SW480 (cell line): ENCODE data around the gene P2RX2.
A peak's percentile ranks its signal among the peaks of the same experiment; 100 is the strongest.

Experiments used
- DNase-seq: peaks from one replicate; pipeline ENCODE4 v3.0.0-alpha.2; 2016; ENCODE audit warnings: low spot score

Gene P2RX2

DNA sequence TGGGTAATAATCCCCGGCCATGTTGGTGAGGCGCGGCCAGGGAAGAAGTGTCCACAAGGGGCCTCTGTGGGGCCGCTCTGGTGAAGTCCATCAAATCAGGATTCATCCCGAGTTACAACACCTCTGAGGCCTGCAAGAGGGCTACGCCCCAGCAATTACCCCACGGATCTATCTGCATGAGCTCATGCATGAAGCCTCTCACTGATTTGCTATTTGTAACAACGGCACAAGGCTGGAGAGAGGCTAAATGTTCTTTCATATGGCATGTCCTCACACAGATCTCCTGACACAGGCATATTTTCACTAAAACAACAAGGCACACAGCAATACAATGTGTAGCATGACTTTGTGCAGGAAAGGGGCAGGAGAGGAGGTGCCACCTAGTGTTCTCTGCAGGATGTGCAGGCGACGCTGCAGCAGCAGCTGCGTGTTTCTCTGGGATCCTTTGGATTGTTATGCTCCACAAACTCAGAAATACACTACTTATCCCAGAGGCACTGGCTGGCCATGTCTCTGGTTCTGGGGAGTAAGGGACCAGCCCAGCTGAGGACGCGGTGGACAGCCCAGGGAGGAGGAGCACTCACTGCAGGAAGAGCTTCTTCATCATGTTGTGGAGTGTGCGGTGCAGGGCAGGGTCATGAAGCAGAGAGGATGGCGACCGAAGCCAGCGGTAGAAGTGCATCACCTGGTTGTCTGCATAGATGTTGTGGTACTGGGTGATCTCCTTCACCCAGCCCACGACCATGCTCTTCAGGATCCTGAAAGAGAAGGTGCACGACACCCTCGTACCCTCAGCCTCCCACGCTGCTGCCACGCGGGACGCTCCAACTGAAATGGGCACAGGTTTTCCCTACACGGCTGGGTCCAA, 20.2 kb downstream of the P2RX2 start:
- peak; percentile 34 for DNase-seq

DNA sequence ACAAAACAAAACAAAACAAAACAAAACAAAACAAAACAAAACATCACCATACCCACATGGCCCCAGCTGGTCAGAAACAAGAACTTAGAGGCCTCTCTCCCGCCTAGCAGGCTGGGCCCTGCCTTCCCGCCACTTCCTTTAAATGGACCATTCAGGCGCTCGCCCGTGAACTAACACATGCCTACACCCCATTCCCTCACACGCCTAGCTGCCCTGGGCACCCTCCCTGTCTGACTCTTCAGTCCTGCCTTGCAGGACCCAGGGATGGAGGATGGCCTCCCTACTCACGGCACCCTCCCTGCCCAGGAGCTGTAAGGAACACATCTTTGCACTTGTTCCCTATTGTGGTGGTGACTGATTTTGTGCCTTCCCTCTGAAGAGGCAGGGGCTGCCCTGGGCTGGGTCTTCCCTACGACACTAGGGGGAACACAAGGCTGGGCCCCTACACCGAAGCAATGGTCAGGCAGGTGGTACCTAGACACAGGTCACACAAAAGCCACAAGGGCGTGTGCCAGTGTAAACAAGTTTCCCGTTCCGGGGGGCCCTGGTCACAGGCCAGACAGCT, 21.5 kb downstream of the P2RX2 start:
- no peak for DNase-seq

DNA sequence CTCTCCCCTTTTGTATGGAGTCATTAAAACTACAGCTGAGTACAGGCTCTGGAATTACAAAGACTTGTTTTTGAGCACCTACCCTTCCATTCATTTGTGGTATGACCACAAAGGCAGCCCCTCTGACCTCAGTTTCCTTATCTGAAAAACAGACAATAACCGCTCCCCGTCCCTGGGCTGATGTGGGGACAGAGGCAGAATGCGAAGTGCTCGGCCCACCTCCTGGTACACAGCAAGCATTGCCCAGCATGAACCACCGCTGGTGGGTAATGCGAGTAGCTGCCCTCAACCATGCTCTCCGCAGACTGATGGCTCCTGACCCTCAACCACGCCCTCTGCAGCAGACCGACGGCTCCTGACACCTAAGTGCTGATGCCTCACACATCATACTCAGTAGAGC, 22.4 kb downstream of the P2RX2 start:
- DNase-seq = no peak

DNA sequence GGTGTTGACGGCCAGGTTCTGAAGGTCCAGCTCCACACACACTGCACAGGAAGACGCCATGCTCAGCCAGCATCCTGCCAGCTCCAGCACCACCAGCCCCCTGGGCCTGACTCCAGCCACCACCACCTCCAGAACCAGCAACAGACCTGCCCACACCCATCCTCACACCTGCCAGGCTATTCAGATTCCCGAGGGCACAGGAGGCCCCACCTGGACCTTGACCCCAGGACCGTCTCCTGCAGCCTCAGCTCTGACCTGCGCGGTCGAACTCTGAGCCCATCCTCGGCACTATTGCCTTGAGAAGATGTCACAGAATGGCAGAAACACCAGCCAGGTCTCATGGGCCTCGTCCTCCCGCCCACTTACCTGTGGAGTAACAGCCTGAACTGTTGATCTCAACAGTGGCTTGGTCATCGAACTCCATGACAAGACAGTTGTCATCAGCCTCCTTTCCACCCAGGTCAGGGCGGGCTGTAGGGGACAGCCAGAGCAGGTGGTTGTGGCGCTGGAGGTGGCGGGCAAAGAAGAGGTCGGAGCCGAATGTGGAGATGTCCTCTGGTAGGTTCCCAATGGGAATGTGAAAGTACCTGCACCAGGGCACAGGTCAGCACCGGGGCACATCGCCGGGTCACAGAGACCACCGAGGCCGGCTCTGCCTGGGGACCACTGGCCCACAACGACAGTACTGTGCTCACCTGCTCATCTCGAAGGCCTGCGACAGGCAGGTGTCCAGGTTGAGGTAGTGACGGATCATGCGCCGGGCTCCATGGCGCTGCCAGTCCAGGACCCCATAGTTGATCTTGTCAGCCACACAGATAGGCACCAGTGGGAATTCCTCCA, 23.5 kb downstream of the P2RX2 start:
- DNase-seq = no peak

DNA sequence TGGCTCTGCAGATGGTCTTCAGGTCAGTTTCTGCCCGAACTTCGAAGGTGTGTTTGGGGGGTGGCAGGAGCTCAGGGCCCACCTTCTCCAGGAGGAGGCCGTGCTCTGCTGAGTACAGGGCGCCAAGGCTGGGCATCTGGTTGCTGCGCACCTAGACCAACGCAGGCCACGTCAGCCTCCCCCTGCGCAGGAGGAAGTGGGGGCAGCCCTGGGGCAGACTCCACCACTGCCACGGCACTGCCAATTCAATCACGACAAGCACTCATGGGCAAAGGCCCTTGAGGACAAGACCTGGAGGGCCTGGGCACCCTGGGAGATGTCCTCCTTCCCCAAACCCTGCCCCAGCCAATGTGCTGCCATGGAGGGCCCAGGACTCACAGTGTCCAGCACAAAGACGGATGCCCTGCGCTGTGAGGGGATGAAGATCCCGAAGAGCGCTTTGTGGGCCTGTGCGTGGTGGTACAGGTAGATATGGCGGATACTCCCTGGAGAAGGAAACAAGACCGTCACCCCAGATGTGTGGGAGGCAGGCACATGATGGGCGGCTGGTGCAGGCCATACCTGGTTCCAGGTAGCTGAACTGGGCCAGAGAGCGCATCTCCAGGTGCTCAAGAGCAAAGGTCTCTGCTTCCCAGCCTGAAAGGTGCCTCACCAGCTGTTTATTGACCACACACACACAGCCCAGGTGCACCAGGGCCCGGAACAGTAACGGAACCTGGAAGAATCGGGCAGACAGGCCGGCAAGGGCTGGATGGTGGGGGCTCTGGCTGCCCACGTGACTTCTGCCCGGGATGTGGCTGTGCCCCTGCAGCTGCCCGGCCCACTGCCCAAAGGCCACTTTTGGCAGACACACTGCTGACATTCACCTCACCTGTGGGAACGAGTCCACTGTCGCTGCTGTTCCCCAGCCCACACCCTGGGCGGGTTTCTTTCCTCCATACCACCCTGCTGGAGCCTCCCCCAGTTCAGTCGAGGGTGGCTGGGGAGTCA, 24.6 kb downstream of the P2RX2 start:
- DNase-seq = no peak

DNA sequence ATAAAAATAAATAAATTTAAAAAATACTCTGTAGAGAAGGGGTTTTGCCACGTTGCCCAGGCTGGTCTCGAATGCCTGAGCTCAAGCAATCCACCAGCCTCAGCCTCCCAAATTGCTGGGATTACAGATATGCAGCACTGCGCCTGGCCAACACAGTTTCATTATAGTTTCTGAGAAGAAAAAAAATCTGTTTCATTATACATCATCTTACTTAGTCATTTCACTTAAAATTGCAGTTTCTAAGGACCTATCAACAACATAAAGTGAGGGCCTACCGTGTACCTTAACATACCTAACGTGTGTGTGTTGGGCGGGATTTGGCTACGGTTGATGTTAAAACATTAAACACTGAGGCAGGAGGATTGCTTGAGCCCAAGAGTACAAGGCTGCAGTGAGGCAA, 28.3 kb downstream of the P2RX2 start:
- DNase-seq = no peak

DNA sequence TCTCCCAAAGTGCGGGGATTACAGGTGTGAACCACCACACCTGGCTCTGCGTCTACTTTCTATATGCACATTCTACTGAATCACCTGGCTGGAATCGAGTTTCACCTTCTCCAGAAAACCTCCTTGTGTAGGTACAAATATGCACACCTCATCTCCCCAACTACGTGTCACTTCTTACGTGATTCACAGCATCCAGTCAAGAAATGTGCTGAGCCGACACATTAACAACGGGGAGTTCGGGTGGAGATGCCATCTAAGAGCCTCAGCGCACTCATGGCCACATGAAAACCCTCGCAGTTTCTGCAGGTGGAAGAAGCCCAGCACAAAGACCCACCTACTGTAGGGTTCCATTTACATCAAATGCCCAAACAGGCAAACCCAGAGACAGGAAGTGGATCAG, 29.3 kb downstream of the P2RX2 start:
- DNase-seq = no peak

DNA sequence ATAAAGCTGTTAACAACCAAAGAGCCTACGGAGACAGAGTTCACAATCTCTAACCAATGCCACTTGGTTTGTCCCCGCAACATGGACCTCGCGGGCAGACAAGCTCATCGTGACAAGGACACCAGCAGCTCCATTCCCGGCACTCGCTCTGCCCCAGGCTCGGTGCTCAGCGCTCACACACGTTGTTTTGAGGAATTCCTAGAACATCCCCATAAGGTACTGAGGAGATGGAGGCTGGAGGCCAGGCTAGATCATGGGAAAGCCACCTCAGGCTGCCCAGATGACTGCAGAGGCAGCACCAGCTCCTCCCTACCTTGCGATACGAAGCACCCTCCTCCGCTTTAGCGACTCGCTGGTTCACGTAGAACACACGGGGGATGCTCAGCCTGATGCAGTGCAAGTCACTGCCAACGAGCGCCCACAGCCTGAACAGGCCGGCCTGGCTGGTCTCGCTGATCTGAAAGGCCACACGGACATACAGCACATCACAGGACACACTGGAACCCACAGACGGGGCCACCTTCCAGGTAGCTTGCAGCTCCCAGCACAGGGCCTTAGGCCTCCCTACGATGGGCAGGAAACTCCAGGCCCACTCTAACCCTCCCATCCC, 30.1 kb downstream of the P2RX2 start:
- DNase-seq = no peak

DNA sequence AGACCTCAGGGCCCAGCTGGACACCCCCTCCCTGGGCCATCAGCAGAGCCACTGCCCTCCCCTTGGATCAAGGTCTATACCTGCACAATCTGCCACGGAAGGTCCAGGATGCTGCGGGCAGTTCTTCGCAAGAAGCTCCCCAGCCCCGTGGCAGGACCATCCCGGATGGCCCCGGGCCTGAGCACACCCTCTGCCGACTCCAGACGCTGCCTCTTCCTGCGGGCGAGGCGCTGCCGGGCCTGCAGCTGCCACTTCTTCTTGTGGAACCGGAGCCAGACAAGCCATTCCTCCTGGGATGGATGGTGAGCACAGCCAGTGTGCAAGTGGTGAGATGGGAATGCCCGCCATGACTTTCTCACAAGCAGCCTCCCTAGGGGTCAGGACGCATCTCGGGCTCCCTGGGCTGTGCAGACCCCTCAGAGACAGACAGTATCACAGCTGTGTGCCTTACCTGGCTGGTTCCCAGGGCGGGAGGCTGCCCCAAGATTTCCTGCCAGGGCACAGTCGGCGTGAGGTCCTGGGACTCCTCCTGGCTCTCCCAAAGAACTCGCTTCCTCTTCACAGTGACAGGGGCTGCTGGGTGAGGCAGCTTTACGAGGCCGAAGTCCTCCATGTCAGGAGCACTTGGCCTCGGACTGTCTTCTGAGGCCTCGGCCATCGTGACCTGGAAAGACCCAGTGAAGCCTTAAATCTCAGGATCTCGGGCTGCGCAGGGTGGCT, 30.8 kb downstream of the P2RX2 start:
- no peak for DNase-seq

DNA sequence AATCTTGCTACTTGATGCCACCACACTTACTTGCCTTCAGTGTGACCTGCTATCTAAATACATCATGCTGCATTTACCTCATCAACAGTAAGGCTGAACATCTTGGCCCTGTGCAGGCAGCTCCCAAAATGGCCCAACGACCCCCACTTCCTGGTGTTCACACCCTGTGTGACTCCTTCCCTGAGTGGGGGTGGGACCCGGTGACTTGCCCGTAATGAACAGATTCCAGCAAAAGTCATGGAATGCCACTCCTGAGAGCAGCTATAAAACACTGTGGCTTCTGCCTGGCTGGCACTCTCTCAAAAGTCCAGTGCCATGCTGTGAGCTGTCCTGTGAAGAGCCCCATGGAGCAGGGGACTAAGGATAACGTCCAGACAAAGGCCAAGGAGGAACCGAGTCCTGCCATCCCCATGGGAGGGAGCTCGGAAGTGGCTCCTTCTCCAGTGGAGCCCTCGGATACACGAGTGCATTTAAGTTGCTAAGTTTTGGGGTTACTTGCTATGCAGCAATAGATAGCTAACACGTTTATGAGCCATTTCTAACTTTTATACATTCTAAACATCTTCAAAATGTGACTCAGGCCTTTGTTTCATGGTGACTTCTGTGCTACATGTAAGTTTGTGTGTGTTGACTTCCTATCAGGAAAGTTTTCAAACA, 33.0 kb downstream of the P2RX2 start:
- DNase-seq = no peak

DNA sequence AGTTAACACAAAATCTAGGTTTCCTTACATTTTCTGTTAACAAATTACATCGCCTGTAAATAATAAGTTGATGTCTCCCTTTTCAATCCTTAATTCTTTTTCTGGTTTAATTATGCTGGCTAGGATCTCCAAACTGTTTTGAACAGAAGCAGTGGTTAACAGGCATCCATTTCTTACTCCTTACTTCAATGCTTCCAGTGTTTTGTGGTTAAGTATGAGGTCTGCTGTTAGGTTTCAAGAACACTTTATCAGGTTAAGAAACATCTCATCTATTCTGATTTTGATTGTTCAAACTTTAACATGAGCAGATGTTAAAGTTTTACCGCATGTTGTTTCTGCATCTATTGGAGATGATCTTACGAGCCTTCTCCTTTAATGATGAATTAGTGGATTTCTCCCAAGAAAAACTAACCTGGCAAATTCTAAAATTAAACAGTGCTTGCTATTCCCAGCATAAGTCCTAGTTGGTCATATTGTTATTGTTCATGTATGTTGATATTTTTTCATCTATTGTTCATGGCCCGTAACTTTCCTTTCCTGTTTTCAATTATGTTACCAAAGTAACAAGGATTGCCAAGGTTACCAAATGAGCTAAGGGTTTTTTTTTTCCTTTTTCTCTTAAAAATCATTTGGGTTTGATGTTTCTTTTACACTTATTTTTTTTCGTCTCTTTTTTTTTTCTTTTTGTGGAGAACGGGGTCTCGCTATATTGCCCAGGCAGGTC, 35.2 kb downstream of the P2RX2 start:
- no peak for DNase-seq

DNA sequence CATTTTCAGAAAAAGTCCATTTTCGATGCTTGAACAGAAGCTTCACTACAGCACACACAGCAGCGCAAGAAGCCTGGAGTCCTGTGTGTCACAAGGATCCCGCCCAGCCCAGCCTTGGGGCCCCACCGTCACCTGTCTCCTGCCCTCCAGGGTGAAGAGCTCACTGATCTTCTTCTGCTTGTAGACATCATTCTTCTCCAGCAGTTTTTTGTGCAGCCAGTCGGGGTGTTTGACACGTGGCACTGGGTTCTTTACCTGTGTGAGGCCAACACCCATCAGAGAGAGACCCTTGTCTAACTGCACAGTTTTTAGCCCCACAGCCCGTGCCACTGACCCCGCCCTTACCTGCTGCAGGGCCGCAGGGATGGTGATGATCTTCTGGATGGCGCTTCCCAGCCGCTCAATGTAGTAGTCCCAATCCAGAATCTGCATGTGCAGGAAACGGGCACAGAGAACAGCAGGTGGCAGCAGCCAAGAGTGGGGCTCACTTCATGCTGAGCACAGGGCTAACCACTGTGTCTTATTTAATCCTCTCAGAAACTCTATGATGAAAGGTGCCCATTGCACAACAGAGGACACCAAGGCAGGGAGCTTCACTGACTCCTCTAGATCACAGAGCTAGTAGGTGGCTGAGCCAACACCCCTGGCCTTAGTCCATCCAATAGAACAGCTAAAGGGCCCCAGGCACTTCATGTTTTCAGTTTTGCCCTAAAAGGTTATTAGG, 38.6 kb downstream of the P2RX2 start:
- DNase-seq = no peak

DNA sequence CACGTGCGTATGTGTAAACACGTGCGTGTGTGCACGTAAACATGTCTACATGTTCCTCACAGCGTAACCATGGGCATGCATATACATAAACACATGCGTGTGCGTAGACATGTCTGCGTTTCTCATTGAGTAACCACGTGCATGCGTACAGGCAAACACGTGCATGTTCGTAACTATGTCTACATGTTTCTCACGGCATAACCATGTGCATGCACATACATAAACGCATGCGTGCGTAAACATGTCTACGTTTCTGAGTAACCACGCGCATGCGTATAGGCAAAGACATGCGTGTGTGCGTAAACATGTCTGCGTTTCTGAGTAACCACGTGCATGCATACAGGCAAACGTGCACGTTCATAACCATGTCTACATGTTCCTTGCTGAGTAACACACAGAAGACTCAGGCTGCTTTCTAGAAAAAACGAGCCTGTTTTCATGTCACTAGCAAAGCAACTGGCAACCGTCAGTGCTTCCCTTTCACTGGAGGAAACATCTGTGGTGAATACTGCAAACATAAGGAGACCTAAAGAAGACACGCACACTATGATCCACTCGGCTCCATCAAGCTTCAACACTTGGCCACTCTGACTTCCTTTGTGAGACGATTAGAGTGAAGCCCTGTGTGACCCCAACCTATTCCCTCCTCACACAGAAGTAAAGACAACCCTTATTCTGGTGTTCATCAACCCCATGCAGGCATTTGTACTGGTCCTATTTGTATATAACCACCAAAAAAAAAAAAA, 39.7 kb downstream of the P2RX2 start:
- DNase-seq = no peak

DNA sequence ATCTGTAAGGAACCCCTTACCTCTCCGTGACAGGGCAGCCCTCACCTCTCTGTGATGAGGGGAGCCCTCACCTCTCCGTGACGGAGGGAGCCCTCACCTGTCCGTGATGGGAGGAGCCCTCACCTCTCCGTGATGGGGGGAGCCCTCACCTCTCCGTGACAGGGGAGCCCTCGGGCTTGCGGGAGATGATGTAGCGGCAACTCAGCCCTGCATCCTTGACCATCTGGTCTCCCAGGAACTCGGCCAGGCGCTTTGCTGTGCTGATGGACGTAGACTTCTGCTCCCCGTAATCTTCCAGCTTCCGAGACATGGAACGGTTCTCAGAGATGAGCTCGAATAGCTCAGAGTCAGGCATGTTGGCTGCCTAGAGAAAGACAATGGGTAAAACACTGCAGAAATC, 40.6 kb downstream of the P2RX2 start:
- no peak for DNase-seq

DNA sequence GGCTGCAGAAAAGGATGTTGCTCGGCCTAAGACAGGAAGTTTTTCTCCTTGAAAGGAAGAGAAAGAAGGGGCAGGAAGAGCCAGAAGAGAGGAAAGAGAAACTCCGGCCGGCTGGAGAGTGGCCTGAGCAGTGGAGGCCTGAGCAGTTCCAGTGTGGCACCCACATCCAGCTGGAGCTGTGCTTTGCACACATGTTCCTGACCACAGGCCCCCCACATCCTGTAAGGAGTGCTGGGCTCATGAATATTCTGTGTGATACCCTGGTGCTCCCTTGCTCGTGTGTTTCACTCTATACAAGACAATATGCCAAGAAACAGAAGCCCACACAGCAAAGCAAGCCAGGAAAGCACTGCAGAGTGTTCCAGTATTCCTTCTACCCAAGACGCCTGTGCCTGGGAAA, 41.5 kb downstream of the P2RX2 start:
- no peak for DNase-seq

DNA sequence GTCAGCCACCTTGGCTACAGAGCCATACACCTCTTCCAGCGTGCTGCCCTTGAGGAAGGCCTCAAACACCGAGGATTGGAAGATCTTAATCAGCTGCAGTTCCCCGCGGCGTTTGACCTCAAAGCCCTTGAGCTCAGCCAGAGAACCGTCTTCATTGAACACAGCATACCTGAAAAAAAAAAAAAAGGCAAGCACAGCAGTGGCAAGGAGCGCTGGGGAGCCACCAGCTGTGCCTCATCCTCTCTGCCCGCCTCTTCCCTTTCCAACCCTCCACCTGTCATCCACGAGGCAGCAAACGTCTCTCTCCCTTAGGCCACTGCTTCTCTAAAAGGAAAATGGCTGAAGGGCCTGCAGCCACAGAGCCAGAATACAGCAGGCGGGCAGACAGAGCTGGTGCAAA, 42.4 kb downstream of the P2RX2 start:
- no peak for DNase-seq

DNA sequence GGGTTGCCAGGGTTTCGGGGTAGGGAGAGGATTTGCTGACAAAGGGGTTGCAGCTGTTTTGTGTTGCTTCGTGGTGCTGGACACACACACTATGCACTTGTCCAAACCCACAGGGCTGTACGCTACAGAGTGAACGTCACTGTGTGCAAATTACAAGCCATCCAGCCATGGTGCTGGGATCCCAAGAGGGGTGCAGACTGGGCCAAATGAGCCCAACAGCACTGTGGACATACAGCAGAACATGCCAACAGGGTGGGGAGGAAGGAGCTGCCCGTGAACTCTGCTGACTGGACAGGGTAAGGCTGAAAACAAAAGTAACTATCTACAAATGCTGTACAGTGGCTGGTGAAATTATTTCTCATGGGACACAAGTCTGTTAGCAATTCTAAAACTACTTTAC, 43.4 kb downstream of the P2RX2 start:
- no peak for DNase-seq
